GM19455 (cell line): ENCODE data around the gene PSMD14.
A peak's percentile ranks its signal among the peaks of the same experiment; 100 is the strongest.
"Not testable (repeated sequence)": the region's sequence is repeated elsewhere in the genome, so short reads cannot be mapped to it uniquely, and the experiment has no call there.

Source experiments
- ATAC-seq: cut with Tn5 transposase; IDR thresholded peaks from one replicate; pipeline ENCODE4 v1.9.1; 2021; ENCODE audit not compliant: unreplicated experiment

PSMD14 gene

GRCh38 chr2:161308178-161308955 lies at the start of gene PSMD14:
TSS of gene PSMD14 (plus strand) at chr2:161308425. CDS start at chr2:161318826, 10,401 bp downstream.
- ATAC-seq = peak; percentile 98

- no peak for ATAC-seq
Observed at GRCh38 chr2:161265874-161266273, 42.4 kb upstream of the PSMD14 start.

GRCh38 chr2:161269111-161269510 lies 39.1 kb upstream of the PSMD14 start:
- ATAC-seq = no peak

GRCh38 chr2:161273038-161273760 lies 35.0 kb upstream of the PSMD14 start:
- ATAC-seq = peak; percentile 77

- not testable (repeated sequence) for ATAC-seq
Observed at GRCh38 chr2:161278564-161279229, 29.5 kb upstream of the PSMD14 start.

GRCh38 chr2:161279230-161279815 lies 28.9 kb upstream of the PSMD14 start:
- not testable (repeated sequence) for ATAC-seq

DNA sequence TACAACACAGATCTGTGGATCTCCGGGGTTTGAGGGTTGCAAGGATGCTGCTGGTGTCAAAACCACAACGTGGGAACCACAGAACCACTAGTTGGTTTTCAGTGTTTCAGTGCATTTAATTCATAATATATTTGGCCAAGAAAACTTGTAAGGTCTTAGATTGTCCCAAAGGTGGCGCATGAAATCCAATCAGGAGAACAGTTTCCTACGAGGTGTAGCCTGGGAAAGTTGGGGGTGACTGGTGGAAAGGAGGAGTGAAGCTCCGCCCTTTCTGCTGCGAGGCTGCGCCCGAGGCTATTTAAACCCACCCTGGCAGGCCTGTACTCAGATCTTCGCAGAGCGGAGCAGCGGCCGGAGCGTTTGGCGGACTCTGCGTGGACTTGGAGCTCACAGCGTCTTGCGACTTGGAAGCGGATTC lies 27.3 kb upstream of the PSMD14 start:
- not testable (repeated sequence) for ATAC-seq

DNA sequence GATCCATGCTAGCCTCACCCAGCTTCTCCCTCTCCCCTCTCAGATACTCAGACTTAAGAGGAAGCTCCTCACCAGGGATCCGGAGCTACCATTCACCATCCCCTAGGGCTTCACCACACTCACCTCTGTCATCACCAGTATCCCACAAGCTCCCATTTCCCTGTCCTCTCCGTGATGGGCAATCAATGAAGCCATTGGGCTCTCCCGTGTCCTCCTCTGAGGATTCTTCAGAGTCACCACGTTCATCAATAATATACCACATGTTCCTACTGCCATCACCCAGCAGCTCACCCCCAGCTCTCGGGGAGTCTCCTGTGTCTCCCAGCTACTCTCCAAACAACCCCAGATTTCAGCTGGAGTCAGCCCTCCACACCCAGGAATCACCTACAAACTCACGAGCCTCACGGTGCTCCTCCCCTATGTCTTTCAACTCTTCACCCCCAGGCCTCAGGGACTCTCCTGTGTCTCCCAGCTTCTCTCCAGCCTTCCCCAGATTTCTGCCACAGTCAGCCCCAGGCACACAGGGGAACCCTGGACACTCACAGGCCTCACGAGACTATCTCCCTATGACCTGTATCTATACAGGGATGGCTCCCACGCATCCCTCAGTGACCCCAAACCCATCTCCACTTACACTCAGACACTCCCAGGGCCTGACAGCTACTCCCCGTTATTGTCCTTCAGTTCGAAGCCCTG lies 26.5 kb upstream of the PSMD14 start:
- ATAC-seq = not testable (repeated sequence)

DNA sequence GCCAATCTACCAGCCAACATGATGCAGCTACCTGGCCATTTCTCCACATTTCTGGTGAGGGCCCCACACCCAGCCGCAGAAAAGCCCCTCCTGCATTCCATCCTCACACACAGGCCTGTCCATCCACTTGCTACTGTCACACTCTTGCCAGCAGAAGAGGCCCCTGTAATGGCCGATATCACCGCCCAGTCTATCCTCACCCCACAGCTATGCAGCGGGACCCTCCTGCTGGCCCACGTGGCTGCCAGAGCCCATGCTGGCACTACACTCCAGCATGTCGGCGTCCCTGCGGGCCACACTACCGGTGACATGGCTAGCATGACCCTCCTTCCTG lies 25.9 kb upstream of the PSMD14 start:
- not testable (repeated sequence) for ATAC-seq

- no peak for ATAC-seq
Observed at GRCh38 chr2:161283926-161284325, 24.3 kb upstream of the PSMD14 start.

DNA sequence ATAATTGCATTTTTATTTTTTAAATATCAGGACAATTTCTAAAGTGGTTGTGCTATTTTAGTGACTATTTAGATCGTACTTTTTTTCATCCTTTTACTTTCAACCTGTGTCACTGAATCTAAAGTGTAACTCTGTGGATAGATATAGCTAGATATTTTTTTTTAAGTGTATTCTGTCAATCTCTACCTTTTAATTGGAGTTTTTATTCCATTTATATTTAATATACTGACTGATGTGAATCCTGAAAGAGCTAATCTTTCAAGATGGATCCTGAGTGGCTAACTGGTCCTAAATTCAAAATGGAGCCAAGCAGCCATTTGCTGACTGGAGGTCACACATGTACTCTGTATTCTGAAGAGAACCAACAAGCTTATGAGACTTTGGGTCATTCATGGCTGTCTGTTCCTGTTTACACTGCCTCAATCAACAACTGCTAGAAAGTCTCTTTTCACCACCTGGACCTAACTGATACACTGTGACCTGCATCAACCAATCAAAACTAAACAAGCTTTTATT lies 4.6 kb upstream of the PSMD14 start:
- ATAC-seq = no peak

DNA sequence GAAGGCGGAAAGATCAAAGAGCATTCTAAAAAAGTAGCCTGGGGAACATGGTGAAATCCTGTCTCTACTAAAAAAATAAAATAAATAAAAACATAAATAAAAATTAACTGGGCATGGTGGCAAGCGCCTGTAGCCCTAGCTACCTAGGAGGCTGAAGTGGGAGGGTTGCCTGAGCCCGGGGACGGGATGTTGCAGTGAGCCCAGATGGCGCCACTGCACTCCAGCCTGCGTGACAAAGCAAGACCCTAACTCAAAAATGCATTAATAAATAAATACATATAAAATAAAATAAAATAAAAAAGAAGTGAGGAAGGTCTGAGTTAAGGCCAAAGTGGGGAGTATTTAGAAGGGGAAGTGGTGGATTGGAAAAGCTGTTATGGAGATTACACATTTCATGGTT lies 1.3 kb upstream of the PSMD14 start:
- ATAC-seq = no peak

- no peak for ATAC-seq
Observed at GRCh38 chr2:161307676-161308075, 549 bp upstream of the PSMD14 start.

GRCh38 chr2:161312996-161313395 lies 4.8 kb downstream of the PSMD14 start:
- ATAC-seq = no peak

DNA sequence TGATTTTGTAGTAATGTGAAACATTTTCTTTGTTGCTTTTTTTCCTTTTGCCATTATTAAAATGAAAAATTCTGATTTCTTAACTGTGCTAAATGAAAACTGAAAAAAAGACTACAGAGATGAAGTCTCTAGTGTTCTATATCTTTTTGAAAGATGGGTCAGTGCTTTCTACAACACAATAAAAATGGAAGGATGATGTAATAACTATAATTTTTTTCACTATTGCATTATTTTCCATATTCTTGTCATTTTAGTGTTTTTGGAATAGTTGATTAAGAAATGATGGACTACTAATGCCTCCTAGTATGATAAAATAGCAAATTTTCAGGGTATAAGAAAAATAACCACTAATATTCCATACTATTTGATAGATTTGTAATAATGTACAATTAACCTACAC lies 7.2 kb downstream of the PSMD14 start:
- no peak for ATAC-seq

DNA sequence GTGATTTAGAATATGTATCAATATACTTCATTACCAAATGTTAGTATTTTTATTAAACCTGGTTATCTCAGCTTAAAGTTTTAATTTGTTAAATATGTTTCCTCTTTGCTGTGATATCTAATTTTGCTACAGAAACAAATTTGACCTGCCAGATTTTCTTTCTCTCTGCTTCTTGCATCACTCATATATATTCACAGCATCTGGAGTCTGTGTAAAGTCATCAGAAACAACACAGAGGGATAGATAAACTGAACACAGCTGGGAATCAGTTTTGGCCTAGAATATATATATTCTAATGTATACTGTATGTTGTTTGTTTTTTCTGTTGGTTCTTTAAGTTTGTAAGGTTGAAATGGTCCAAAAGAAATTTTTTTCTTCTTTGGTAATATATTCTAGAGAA lies 8.5 kb downstream of the PSMD14 start:
- ATAC-seq = no peak

DNA sequence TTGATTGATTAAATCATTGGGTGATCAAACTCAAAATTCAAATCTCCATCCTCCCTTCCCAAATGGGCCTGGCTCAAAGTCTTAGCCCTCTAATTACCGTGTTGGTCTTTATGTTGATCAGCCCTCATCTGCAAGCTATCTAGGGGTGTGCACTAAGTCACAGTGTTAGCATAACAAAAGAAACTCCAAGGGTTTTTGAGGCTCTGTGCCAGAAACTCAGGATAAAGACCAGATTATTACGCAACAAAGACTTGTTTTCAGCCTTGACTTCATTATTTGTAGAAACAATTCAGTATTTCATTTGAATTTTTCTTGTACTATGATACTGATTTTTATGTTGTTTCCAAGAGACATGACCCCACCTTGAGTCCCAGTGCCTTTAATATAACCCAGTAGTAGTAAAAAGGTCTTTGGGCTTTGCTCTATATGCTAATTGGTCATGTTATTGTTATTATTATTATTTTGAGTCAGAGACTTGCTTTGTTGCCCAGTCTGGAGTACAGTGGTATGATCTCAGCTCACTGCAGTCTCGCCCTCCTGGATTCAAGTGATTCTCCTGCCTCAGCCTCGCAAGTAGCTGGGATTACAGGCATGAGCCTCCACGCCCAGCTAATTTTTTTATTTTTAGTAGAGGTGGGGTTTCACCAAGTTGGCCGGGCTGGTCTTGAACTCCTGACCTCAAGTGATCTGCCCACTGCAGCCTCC lies 13.9 kb downstream of the PSMD14 start:
- ATAC-seq = no peak

DNA sequence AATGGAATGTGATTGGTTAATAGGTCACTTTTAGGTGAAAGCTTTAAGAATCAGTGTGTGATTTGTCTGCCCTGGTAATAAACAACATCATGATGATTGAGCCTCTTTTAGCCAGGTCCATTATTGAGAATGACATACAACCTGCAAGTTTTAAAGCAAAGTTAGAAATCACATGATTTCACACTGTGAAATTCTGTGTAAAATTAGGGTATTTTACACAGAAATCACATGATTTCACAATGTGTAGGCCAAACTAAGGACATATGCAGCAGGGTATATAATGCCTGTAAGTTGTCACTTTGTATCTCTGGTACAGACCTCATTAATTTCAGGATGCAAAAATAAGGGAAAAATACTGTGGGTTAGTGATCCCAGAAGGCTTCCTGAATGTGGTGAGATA lies 16.7 kb downstream of the PSMD14 start:
- no peak for ATAC-seq

DNA sequence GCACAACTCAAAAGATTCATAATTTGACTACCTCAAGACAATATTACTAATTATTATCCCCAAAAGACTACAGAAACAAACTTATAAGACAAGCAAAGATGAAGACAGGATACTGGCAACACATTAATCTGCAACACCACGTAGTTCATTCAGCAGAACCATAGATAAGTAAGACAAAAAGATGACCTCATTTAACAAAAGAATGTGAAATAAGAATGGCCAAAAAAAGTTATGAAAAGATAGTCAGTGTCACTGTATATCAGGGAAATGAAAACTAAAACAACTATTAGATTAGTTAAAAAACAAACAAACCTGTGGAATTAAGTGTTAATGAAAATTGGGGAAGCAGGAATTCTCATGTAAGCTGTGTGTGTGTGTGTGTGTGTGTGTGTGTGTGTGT lies 19.4 kb downstream of the PSMD14 start:
- ATAC-seq = no peak

GRCh38 chr2:161332371-161332967 lies 24.2 kb downstream of the PSMD14 start:
- no peak for ATAC-seq
